Liver (tissue), 9 donors: ENCODE results near the gene VSTM2L. TPM values are rescaled to one million over a fixed set of nuclear protein-coding genes. Genes with fewer than 3 reads are reported as not detected.

Source experiments
- DNase-seq: peaks from one replicate; pipeline ENCODE4 v3.0.0-alpha.2; 2017; ENCODE audit warnings: low spot score
- H3K27ac ChIP-seq, 2 donors: one replicate each; pipeline ENCODE4 v1.7.0; 2013; ENCODE audit warnings: inconsistent platforms in 2 of 2, low read length in 2 of 2, control low read depth in 1 of 2, low read depth in 1 of 2, mild to moderate bottlenecking in 1 of 2
- H3K27me3 ChIP-seq, 4 donors: one replicate each; pipeline versions ENCODE4 v1.6.1 to v1.7.0; 2013; ENCODE audit warnings: low read length in 3 of 4, inconsistent platforms in 1 of 4, mild to moderate bottlenecking in 1 of 4, moderate library complexity in 1 of 4; ENCODE audit not compliant: control insufficient read depth in 4 of 4, insufficient read depth in 4 of 4
- H3K36me3 ChIP-seq, 4 donors: one replicate each; pipeline versions ENCODE4 v1.6.1 to v1.7.0; 2013; ENCODE audit warnings: low read length in 3 of 4, mild to moderate bottlenecking in 3 of 4, low read depth in 1 of 4, moderate library complexity in 1 of 4; ENCODE audit not compliant: control insufficient read depth in 4 of 4, insufficient read depth in 3 of 4
- H3K4me1 ChIP-seq, 4 donors: one replicate each; pipeline versions ENCODE4 v1.6.1 to v1.7.0; 2013; ENCODE audit warnings: low read length in 3 of 4, mild to moderate bottlenecking in 3 of 4, moderate library complexity in 1 of 4; ENCODE audit not compliant: control insufficient read depth in 4 of 4, insufficient read depth in 4 of 4
- H3K4me3 ChIP-seq, 3 donors: one replicate each; pipeline versions ENCODE4 v1.6.1 to v1.7.0; 2013; ENCODE audit warnings: low read length in 3 of 3, control low read depth in 1 of 3, low read depth in 1 of 3, mild to moderate bottlenecking in 1 of 3
- H3K9ac ChIP-seq, 2 donors: one replicate each; pipeline ENCODE4 v1.7.0; 2013; ENCODE audit warnings: low read length in 2 of 2, mild to moderate bottlenecking in 2 of 2, moderate library complexity in 2 of 2, control low read depth in 1 of 2, low read depth in 1 of 2
- H3K9me3 ChIP-seq, 4 donors: one replicate each; pipeline versions ENCODE4 v1.6.1 to v1.7.0; 2013; ENCODE audit warnings: low read length in 3 of 4; ENCODE audit not compliant: control insufficient read depth in 4 of 4
- ATF3 ChIP-seq: IDR thresholded peaks from 2 replicates; pipeline ENCODE4 v1.6.1; 2016; ENCODE audit warnings: antibody characterized with exemption
- EGR1 ChIP-seq, 2 donors: IDR thresholded peaks; 2 replicates each; pipeline ENCODE4 v1.6.1; 2016 to 2018; ENCODE audit warnings: antibody characterized with exemption in 2 of 2, low read depth in 2 of 2
- FOXA1 ChIP-seq: IDR thresholded peaks from 2 replicates; pipeline ENCODE4 v1.6.1; 2016; ENCODE audit warnings: antibody characterized with exemption
- FOXA2 ChIP-seq: IDR thresholded peaks from 2 replicates; pipeline ENCODE4 v1.6.1; 2016; ENCODE audit warnings: antibody characterized with exemption
- GABPA ChIP-seq, 2 donors: IDR thresholded peaks in 1 of 2; conservative IDR thresholded peaks in 1 of 2; 2 replicates each; pipeline ENCODE4 v1.6.1; 2016; ENCODE audit warnings: antibody characterized with exemption in 2 of 2, mild to moderate bottlenecking in 1 of 2, moderate library complexity in 1 of 2
- HNF4A ChIP-seq, 2 donors: conservative IDR thresholded peaks; 2 replicates each; pipeline ENCODE4 v1.6.1; 2016; ENCODE audit warnings: antibody characterized with exemption in 2 of 2, mild to moderate bottlenecking in 2 of 2
- HNF4G ChIP-seq: IDR thresholded peaks from 2 replicates; pipeline ENCODE4 v1.6.1; 2016; ENCODE audit warnings: antibody characterized with exemption
- JUND ChIP-seq, 2 donors: IDR thresholded peaks; 2 replicates each; pipeline ENCODE4 v1.6.1; 2016; ENCODE audit warnings: antibody characterized with exemption in 2 of 2
- NR2F2 ChIP-seq: IDR thresholded peaks from 2 replicates; pipeline ENCODE4 v1.6.1; 2016; ENCODE audit warnings: antibody characterized with exemption
- RXRA ChIP-seq, 2 donors: IDR thresholded peaks; 2 replicates each; pipeline ENCODE4 v1.6.1; 2017 to 2018; ENCODE audit warnings: antibody characterized with exemption in 2 of 2, mild to moderate bottlenecking in 1 of 2
- SP1 ChIP-seq: IDR thresholded peaks from 2 replicates; pipeline ENCODE4 v1.6.1; 2018; ENCODE audit warnings: antibody characterized with exemption, mild to moderate bottlenecking
- TAF1 ChIP-seq: conservative IDR thresholded peaks from 2 replicates; pipeline ENCODE4 v1.6.1; 2016; ENCODE audit warnings: antibody characterized with exemption, mild to moderate bottlenecking
- YY1 ChIP-seq: IDR thresholded peaks from 2 replicates; pipeline ENCODE4 v1.6.1; 2016; ENCODE audit warnings: antibody characterized with exemption, mild to moderate bottlenecking
- ZBTB33 ChIP-seq: IDR thresholded peaks from 2 replicates; pipeline ENCODE4 v1.6.1; 2016; ENCODE audit warnings: antibody characterized with exemption
- WGBS: extraction: QIAGEN DNeasy Blood & Tissue Kit; methylation state at CpG from one replicate; pipeline ENCODE4 v1.1.7; 2013; 5-methylcytosine and 5-hydroxymethylcytosine counted together
- polyA plus RNA-seq, 2 donors: library from polyadenylated mRNA; stranded (reverse) in 1 of 2; unstranded in 1 of 2; fragments of 200-250 nt in 1 of 2; fragments of >200 nt in 1 of 2; fragmentation: Nextera tagmentation in 1 of 2; extraction: Ambion mirVana in 1 of 2; gene quantifications; one replicate each; pipeline versions ENCODE4 v1.2.1 to v1.2.3, GENCODE V29; 2013 to 2015
- total RNA-seq, 2 donors: library from RNA; depleted of rRNA; stranded (reverse); fragments of >200 nt; gene quantifications; one replicate each; pipeline ENCODE4 v1.2.3, GENCODE V29; 2014
- TF ChIP-seq, protein P1 (sequence below): IDR thresholded peaks from 2 replicates; pipeline ENCODE4 v1.6.1; 2016; ENCODE audit warnings: antibody characterized with exemption, mild to moderate bottlenecking
- TF ChIP-seq, protein P2 (sequence below): fragments of 150-350 bp; IDR thresholded peaks from 2 replicates; pipeline ENCODE4 v1.5.1; 2017; ENCODE audit warnings: improper control_type of control experiment, low read depth, low read length; ENCODE audit not compliant: missing input control
- TF ChIP-seq, protein P3 (sequence below): IDR thresholded peaks from 2 replicates; pipeline ENCODE4 v1.6.1; 2016; ENCODE audit warnings: antibody characterized with exemption
- donor health status: healthy.
- donor health status: healthy.
- donor health status: healthy.
- donor health status: healthy.
- donor health status: healthy.

VSTM2L gene
- total and polyA plus RNA-seq, 4 donors, result 0.31 to 0.79 (median 0.56) TPM

GRCh38 chr20:37863289-37863688 lies 39.6 kb upstream of the VSTM2L start:
- Histone ChIP-seq H3K4me1 (peaks cover 0 to 9% (median 2%) of the 10 kb centered on the region in 4 donors), H3K27me3 (no peaks in the 10 kb centered on the region), H3K9ac (no peak overlapping the region), H3K9me3 (no peaks in the 10 kb centered on the region), H3K27ac (no peak overlapping the region), H3K36me3 (peaks cover 5 to 51% (median 22%) of the 10 kb centered on the region in 4 donors), H3K4me3 (no peak overlapping the region)
- no peak for TF ChIP-seq YY1
- no peak for TF ChIP-seq SP1
- no peak for TF ChIP-seq FOXA1
- TF ChIP-seq NR2F2, result no peak
- no peak for TF ChIP-seq HNF4A (conservative IDR thresholded peaks at IDR 0.05)
- no peak for TF ChIP-seq FOXA2
- TF ChIP-seq TAF1, result no peak
- no peak for TF ChIP-seq JUND (IDR thresholded peaks at IDR 0.05)
- no peak for TF ChIP-seq GABPA (IDR thresholded peaks at IDR 0.05 in 1 of 2, conservative IDR thresholded peaks at IDR 0.05 in 1 of 2)
- TF ChIP-seq ATF3, result no peak
- no peak for TF ChIP-seq HNF4G
- TF ChIP-seq ZBTB33, result no peak
- no peak for DNase-seq
- WGBS, result 96% methylated on average over 5 of the region's 5 CpGs

- H3K9me3 ChIP-seq, result no peaks in the 10 kb centered on the region
- no peak overlapping the region for H3K9ac ChIP-seq
- no peaks in the 10 kb centered on the region for H3K27me3 ChIP-seq
- DNase-seq, result no peak
- peaks cover 0 to 9% (median 2%) of the 10 kb centered on the region in 4 donors for H3K4me1 ChIP-seq
- peaks cover 6 to 57% (median 24%) of the 10 kb centered on the region in 4 donors for H3K36me3 ChIP-seq
- 76% methylated on average over 8 of the region's 8 CpGs for WGBS
- no peak overlapping the region for H3K27ac ChIP-seq
- TF ChIP-seq, protein P1, sequence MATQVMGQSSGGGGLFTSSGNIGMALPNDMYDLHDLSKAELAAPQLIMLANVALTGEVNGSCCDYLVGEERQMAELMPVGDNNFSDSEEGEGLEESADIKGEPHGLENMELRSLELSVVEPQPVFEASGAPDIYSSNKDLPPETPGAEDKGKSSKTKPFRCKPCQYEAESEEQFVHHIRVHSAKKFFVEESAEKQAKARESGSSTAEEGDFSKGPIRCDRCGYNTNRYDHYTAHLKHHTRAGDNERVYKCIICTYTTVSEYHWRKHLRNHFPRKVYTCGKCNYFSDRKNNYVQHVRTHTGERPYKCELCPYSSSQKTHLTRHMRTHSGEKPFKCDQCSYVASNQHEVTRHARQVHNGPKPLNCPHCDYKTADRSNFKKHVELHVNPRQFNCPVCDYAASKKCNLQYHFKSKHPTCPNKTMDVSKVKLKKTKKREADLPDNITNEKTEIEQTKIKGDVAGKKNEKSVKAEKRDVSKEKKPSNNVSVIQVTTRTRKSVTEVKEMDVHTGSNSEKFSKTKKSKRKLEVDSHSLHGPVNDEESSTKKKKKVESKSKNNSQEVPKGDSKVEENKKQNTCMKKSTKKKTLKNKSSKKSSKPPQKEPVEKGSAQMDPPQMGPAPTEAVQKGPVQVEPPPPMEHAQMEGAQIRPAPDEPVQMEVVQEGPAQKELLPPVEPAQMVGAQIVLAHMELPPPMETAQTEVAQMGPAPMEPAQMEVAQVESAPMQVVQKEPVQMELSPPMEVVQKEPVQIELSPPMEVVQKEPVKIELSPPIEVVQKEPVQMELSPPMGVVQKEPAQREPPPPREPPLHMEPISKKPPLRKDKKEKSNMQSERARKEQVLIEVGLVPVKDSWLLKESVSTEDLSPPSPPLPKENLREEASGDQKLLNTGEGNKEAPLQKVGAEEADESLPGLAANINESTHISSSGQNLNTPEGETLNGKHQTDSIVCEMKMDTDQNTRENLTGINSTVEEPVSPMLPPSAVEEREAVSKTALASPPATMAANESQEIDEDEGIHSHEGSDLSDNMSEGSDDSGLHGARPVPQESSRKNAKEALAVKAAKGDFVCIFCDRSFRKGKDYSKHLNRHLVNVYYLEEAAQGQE, result no peak
- TF ChIP-seq RXRA (IDR thresholded peaks at IDR 0.05) (no peak), HNF4A (conservative IDR thresholded peaks at IDR 0.05) (no peak), HNF4G (no peak), YY1 (no peak), TAF1 (no peak), EGR1 (IDR thresholded peaks at IDR 0.05; ENCODE audit: low read depth in 2 of 2) (no peak), NR2F2 (no peak), ZBTB33 (no peak)
- TF ChIP-seq, protein P2, sequence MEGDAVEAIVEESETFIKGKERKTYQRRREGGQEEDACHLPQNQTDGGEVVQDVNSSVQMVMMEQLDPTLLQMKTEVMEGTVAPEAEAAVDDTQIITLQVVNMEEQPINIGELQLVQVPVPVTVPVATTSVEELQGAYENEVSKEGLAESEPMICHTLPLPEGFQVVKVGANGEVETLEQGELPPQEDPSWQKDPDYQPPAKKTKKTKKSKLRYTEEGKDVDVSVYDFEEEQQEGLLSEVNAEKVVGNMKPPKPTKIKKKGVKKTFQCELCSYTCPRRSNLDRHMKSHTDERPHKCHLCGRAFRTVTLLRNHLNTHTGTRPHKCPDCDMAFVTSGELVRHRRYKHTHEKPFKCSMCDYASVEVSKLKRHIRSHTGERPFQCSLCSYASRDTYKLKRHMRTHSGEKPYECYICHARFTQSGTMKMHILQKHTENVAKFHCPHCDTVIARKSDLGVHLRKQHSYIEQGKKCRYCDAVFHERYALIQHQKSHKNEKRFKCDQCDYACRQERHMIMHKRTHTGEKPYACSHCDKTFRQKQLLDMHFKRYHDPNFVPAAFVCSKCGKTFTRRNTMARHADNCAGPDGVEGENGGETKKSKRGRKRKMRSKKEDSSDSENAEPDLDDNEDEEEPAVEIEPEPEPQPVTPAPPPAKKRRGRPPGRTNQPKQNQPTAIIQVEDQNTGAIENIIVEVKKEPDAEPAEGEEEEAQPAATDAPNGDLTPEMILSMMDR, result no peak
- TF ChIP-seq, protein P3, sequence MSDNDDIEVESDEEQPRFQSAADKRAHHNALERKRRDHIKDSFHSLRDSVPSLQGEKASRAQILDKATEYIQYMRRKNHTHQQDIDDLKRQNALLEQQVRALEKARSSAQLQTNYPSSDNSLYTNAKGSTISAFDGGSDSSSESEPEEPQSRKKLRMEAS, result no peak
- no peak overlapping the region for H3K4me3 ChIP-seq
Measured at GRCh38 chr20:37864298-37864697, 38.6 kb upstream of the VSTM2L start.
